GM19043 (cell line): ENCODE measurements around the gene GIGYF2.

ENCODE experiments used
- ATAC-seq: cut with Tn5 transposase; IDR thresholded peaks from one replicate; pipeline ENCODE4 v1.9.1; 2021; ENCODE audit warnings: low read depth; ENCODE audit not compliant: unreplicated experiment

GIGYF2 gene

GRCh38 chr2:232860593-232861241 is 163.6 kb downstream of the GIGYF2 start:
- ATAC-seq: no peak

- no peak for ATAC-seq
These were observed 164.2 kb downstream of the GIGYF2 start for GRCh38 chr2:232861353-232861752.

GRCh38 chr2:232863996-232864395 is 166.9 kb downstream of the GIGYF2 start:
- ATAC-seq: no peak

GRCh38 chr2:232865165-232865564 is 168.0 kb downstream of the GIGYF2 start:
- ATAC-seq: no peak

GRCh38 chr2:232866104-232866503 is 169.0 kb downstream of the GIGYF2 start:
- ATAC-seq: no peak

- ATAC-seq: no peak
These were observed 172.2 kb downstream of the GIGYF2 start for GRCh38 chr2:232869138-232870017.

- ATAC-seq: no peak
These were observed 173.1 kb downstream of the GIGYF2 start, which contains the start of gene SNORC for GRCh38 chr2:232870018-232870765. Gene SNORC, plus strand, starts transcription at chr2:232870264. Its CDS starts 78 bp downstream, at chr2:232870342.

GRCh38 chr2:232870766-232871371 is 173.7 kb downstream of the GIGYF2 start:
- no peak for ATAC-seq

GRCh38 chr2:232871418-232871834 is 174.3 kb downstream of the GIGYF2 start:
- ATAC-seq: no peak

- ATAC-seq: no peak
These were observed 175.0 kb downstream of the GIGYF2 start for GRCh38 chr2:232871835-232872736.

- ATAC-seq: no peak
These were observed 175.7 kb downstream of the GIGYF2 start for GRCh38 chr2:232872826-232873225.

- no peak for ATAC-seq
These were observed 176.3 kb downstream of the GIGYF2 start for GRCh38 chr2:232873292-232873908.

- no peak for ATAC-seq
These were observed 176.9 kb downstream of the GIGYF2 start for GRCh38 chr2:232873909-232874641.

- no peak for ATAC-seq
These were observed 177.6 kb downstream of the GIGYF2 start for GRCh38 chr2:232874677-232875223.

- ATAC-seq: no peak
These were observed 178.4 kb downstream of the GIGYF2 start for GRCh38 chr2:232875256-232876121.

- peak; percentile 56 for ATAC-seq
These were observed 179.2 kb downstream of the GIGYF2 start for GRCh38 chr2:232876161-232876977.
